GM12878 (cell line): ENCODE results near the gene KCND2. TPM values are rescaled to one million over a fixed set of nuclear protein-coding genes. Genes with fewer than 3 reads are reported as not detected.

ENCODE experiments used
- ATAC-seq: fragments of 200-7000 bp; cut with Tn5 transposase; 3 replicates; pipeline ENCODE4 v1.9.1; 2020; ENCODE audit warnings: mild to moderate bottlenecking, moderate library complexity
- BruUV-seq: library from RNA; stranded (reverse); fragments of 400-500 nt; replicated peaks from 2 replicates; lab custom pipeline; 2021; lab: Mats Ljungman, UMichigan
- CTCF ChIA-PET: fragments of 300-600 bp; sonication (Branson Sonifier 250); formaldehyde crosslinking; extraction: SDS; loops from one replicate; lab custom pipeline; 2021; ENCODE audit warnings: inconsistent platforms; lab: Yijun Ruan, JAX
- POLR2A ChIA-PET: fragments of 350-600 bp; formaldehyde crosslinking; extraction: SDS; loops from one replicate; lab custom pipeline; 2021; ENCODE audit warnings: inconsistent platforms; lab: Charles Lee
- RAD21 ChIA-PET: fragments of 300-600 bp; sonication (Branson Sonifier 250); formaldehyde crosslinking; loops from one replicate; lab custom pipeline; 2023; ENCODE audit warnings: antibody characterized with exemption; ENCODE audit not compliant: unreplicated experiment; lab: Charles Lee
- SMC1A ChIA-PET: fragments of 300-600 bp; sonication (Branson Sonifier 250); formaldehyde crosslinking; loops from one replicate; lab custom pipeline; 2023; ENCODE audit not compliant: unreplicated experiment, uncharacterized antibody; lab: Charles Lee
- DNase-seq: peaks from one replicate; pipeline ENCODE4 v3.0.0-alpha.2; 2011; ENCODE audit warnings: low read depth, low spot score
- FAIRE-seq: peaks from 3 replicates; lab custom pipeline; 2011; peaks lifted over from hg19 to GRCh38; lab: Jason Lieb, UNC
- H2AFZ ChIP-seq: 2 replicates; pipeline ENCODE4 v1.6.0; 2011; ENCODE audit warnings: low read depth, low read length, control low read depth; ENCODE audit not compliant: control insufficient read depth
- H3K27ac ChIP-seq: 2 replicates; pipeline ENCODE4 v1.5.1; 2011; ENCODE audit warnings: control low read depth; ENCODE audit not compliant: control insufficient read depth, insufficient read depth
- H3K27me3 ChIP-seq, 2 experiments: replicated peaks in 1 of 2; 2 replicates each; pipeline versions ENCODE4 v1.6.0 to v1.6.1; 2011; ENCODE audit warnings: low read length in 1 of 2; ENCODE audit not compliant: control insufficient read depth in 2 of 2, insufficient read depth in 2 of 2
- H3K36me3 ChIP-seq, 2 experiments: 2 replicates each; pipeline ENCODE4 v1.5.1; 2011; ENCODE audit warnings: low read length in 1 of 2; ENCODE audit not compliant: control insufficient read depth in 2 of 2, insufficient read depth in 2 of 2
- H3K4me1 ChIP-seq: 2 replicates; pipeline ENCODE4 v1.6.1; 2011; ENCODE audit warnings: mild to moderate bottlenecking, low read length, moderate library complexity, mixed read lengths; ENCODE audit not compliant: control insufficient read depth, insufficient read depth
- H3K4me2 ChIP-seq: 2 replicates; pipeline ENCODE4 v1.6.0; 2011; ENCODE audit warnings: control low read depth; ENCODE audit not compliant: control insufficient read depth, insufficient read depth
- H3K4me3 ChIP-seq: fragments of 200-600 bp; sonication (generic); 2 replicates; pipeline ENCODE4 v1.5.1; 2016
- H3K79me2 ChIP-seq: 2 replicates; pipeline ENCODE4 v1.6.0; 2011; ENCODE audit warnings: low read length; ENCODE audit not compliant: control insufficient read depth, insufficient read depth
- H3K9ac ChIP-seq: 2 replicates; pipeline ENCODE4 v1.8.0; 2011; ENCODE audit warnings: low read length, control low read depth, mixed read lengths; ENCODE audit not compliant: control insufficient read depth, insufficient read depth
- H3K9me3 ChIP-seq: replicated peaks from 3 replicates; pipeline ENCODE4 v1.5.1; 2011; ENCODE audit warnings: mild to moderate bottlenecking, low read length; ENCODE audit not compliant: control insufficient read depth, insufficient read depth
- H4K20me1 ChIP-seq: 2 replicates; pipeline ENCODE4 v1.6.0; 2011; ENCODE audit not compliant: control insufficient read depth, insufficient read depth
- SKIL ChIP-seq: fragments of 450-650 bp; IDR thresholded peaks from 2 replicates; pipeline ENCODE4 v1.6.1; 2017; ENCODE audit warnings: mild to moderate bottlenecking, low read depth, inconsistent platforms; ENCODE audit not compliant: poor library complexity, severe bottlenecking
- YY1 ChIP-seq: IDR thresholded peaks from 2 replicates; pipeline ENCODE4 v1.6.1; 2011; ENCODE audit warnings: low read depth, mild to moderate bottlenecking, low read length
- WGBS: methylation state at CpG from one replicate; pipeline ENCODE4 v1.1.6; 2016; ENCODE audit warnings: low lambda C conversion rate; ENCODE audit not compliant: insufficient replicate concordance, insufficient coverage; ENCODE audit errors: missing lambda C conversion rate; 5-methylcytosine and 5-hydroxymethylcytosine counted together
- in situ Hi-C: fragments of 300-500 bp; cut with MboI; formaldehyde crosslinking; loops from 9 replicates; pipeline ENCODE4 v1.14.3; 2018; ENCODE audit warnings: mixed read lengths
- intact Hi-C: fragments of 100-400 bp; cut with micrococcal nuclease; formaldehyde crosslinking; loops from one replicate; pipeline ENCODE4 v1.14.2; 2022; ENCODE audit not compliant: unreplicated experiment
- polyA plus RNA-seq, 11 experiments: library from polyadenylated mRNA; depleted of rRNA in 4 of 11; unstranded in 6 of 11; stranded (reverse) in 5 of 11; fragments of >200 nt; fragmentation: Nextera tagmentation in 4 of 11; fragmentation: Illumina TruSeq in 1 of 11; extraction: Ambion mirVana in 4 of 11; extraction: Trizol in 1 of 11; gene quantifications; 1 replicate in 1 of 11; 2 replicates in 10 of 11; pipeline versions ENCODE4 v1.2.1 to v1.2.3, GENCODE V29; 2011 to 2016; ENCODE audit warnings: inconsistent platforms in 2 of 11, missing spikeins in 2 of 11, low read depth in 1 of 11
- total RNA-seq, 4 experiments: library from RNA; depleted of rRNA in 3 of 4; stranded (reverse); fragments of >200 nt in 3 of 4; fragmentation: Illumina TruSeq in 1 of 4; extraction: Trizol in 1 of 4; gene quantifications; 2 replicates each; pipeline versions ENCODE4 v1.2.1 to v1.2.3, GENCODE V29; 2013 to 2021

KCND2 gene
- total and polyA plus RNA-seq, 10 of the 15 experiments (the other 5 are each of a cell fraction or from before 2014, with no cell fraction given): 3.6 to 22.3 (median 6.3) TPM

GRCh38 chr7:120462991-120463390 is 190.0 kb downstream of the KCND2 start:
- Histone ChIP-seq H3K4me1 (peaks cover 2% of the 10 kb centered on the region; the same call in 1 of the 2 replicates), H3K27me3 (no peaks in the 10 kb centered on the region), H3K9me3 (no peaks in the 10 kb centered on the region; the same call in 2 of the 3 replicates), H3K79me2 (no peaks in the 10 kb centered on the region; the same call in 1 of the 2 replicates), H3K27ac (no peak overlapping the region), H3K9ac (no peak overlapping the region), H3K4me3 (no peak overlapping the region), H3K36me3 (peaks cover 0 to 7% of the 10 kb centered on the region in 2 experiments; a peak in 2 of 4 replicates), H3K4me2 (no peak overlapping the region), H2AFZ (no peak overlapping the region), H4K20me1 (no peaks in the 10 kb centered on the region)
- WGBS: 50% methylated on average over 2 of the region's 2 CpGs
- in situ Hi-C loops: no loop called here
- DNase-seq (no peak), FAIRE-seq (no peak), ATAC-seq (no peak)
- intact Hi-C loops: no loop called here
- CTCF ChIA-PET: interaction anchor here (0.6 kb wide), 1 partner anchor 429 kb away, joined by 3 read pairs; no protein-coding TSS in a partner anchor
- SMC1A ChIA-PET: interaction anchor here (1.6 kb wide), 1 partner anchor 20 kb away, joined by 3 read pairs; no protein-coding TSS in a partner anchor
- no peak for TF ChIP-seq SKIL
- no TSS peak for BruUV-seq
- RAD21 ChIA-PET: no interaction called here
- POLR2A ChIA-PET: no interaction called here

- TF ChIP-seq YY1: no peak
- ChIA-PET CTCF (interaction anchor here (1.3 to 1.6 kb wide), 2 partner anchors 10 to 20 kb away, joined by 4 to 6 read pairs; no protein-coding TSS in a partner anchor), RAD21 (no interaction called here), POLR2A (interaction anchor here (1.5 kb wide), 1 partner anchor 18 kb away, joined by 4 read pairs; no protein-coding TSS in a partner anchor), SMC1A (interaction anchor here (0.7 to 1.6 kb wide), 6 partner anchors 17 to 116 kb away, joined by 3 read pairs; no protein-coding TSS in a partner anchor)
- no peaks in the 10 kb centered on the region for H4K20me1 ChIP-seq
- H3K9ac ChIP-seq: no peak overlapping the region
- H3K27me3 ChIP-seq: no peaks in the 10 kb centered on the region
- no peak for DNase-seq
- H2AFZ ChIP-seq: no peak overlapping the region
- H3K4me3 ChIP-seq: no peak overlapping the region
- ATAC-seq: no peak
- no peak overlapping the region for H3K27ac ChIP-seq
- peaks cover 0 to 7% of the 10 kb centered on the region in 2 experiments; a peak in 2 of 4 replicates for H3K36me3 ChIP-seq
- peaks cover 2% of the 10 kb centered on the region; the same call in 1 of the 2 replicates for H3K4me1 ChIP-seq
- no peaks in the 10 kb centered on the region; the same call in 2 of the 3 replicates for H3K9me3 ChIP-seq
- H3K4me2 ChIP-seq: no peak overlapping the region
- intact Hi-C loops: no loop called here
- no peak for FAIRE-seq
- BruUV-seq: no TSS peak
- no peaks in the 10 kb centered on the region; the same call in 1 of the 2 replicates for H3K79me2 ChIP-seq
- 48% methylated on average over 4 of the region's 4 CpGs for WGBS
- in situ Hi-C loops: no loop called here
Measured at GRCh38 chr7:120464104-120464503, 191.1 kb downstream of the KCND2 start.
